B cell (primary cell): ENCODE measurements around the gene IGSF9B. TPM values are rescaled to one million over a fixed set of nuclear protein-coding genes. Genes with fewer than 3 reads are reported as not detected.

Experiments used
- ATAC-seq: fragments of 200-7000 bp; cut with Tn5 transposase; one replicate; pipeline ENCODE4 v1.10.0; 2021; ENCODE audit warnings: low read depth, mild to moderate bottlenecking, moderate number of reproducible peaks, moderate library complexity
- CTCF ChIA-PET: fragments of 350-600 bp; sonication (Branson Sonifier 250); formaldehyde crosslinking; loops from one replicate; lab custom pipeline; 2021; ENCODE audit warnings: antibody characterized with exemption, inconsistent platforms; lab: Charles Lee
- POLR2A ChIA-PET: fragments of 350-600 bp; sonication (Branson Sonifier 250); formaldehyde crosslinking; loops from one replicate; lab custom pipeline; 2021; ENCODE audit warnings: antibody characterized with exemption; lab: Charles Lee
- DNase-seq: peaks from one replicate; pipeline ENCODE4 v3.0.0; 2013
- H2AFZ ChIP-seq: 2 replicates; pipeline ENCODE4 v1.6.1; 2012; ENCODE audit warnings: mild to moderate bottlenecking, low read depth, low read length; ENCODE audit not compliant: insufficient read depth, poor library complexity, severe bottlenecking
- H3K27ac ChIP-seq, 2 donors: 1 replicate in 1 of 2; 2 replicates in 1 of 2; pipeline ENCODE4 v1.5.1; 2012 to 2013; ENCODE audit warnings: low read length in 2 of 2, mild to moderate bottlenecking in 2 of 2, moderate library complexity in 1 of 2
- H3K27me3 ChIP-seq, 4 experiments: fragments of 200-600 bp in 1 of 4; sonication (generic) in 1 of 4; replicated peaks in 1 of 4; 1 replicate in 2 of 4; 2 replicates in 2 of 4; pipeline versions ENCODE4 v1.6.1 to v1.7.0; 2013 to 2016; ENCODE audit warnings: low read length in 3 of 4, mild to moderate bottlenecking in 2 of 4, mixed read lengths in 1 of 4, moderate library complexity in 1 of 4; ENCODE audit not compliant: insufficient read depth in 4 of 4, control insufficient read depth in 3 of 4; ENCODE audit errors: control extremely low read depth in 1 of 4
- H3K36me3 ChIP-seq, 2 experiments: replicated peaks in 1 of 2; 1 replicate in 1 of 2; 2 replicates in 1 of 2; pipeline versions ENCODE4 v1.6.1 to v1.7.1; 2013; ENCODE audit warnings: low read length in 1 of 2; ENCODE audit not compliant: insufficient read depth in 2 of 2, control insufficient read depth in 1 of 2; ENCODE audit errors: control extremely low read depth in 1 of 2, extremely low read depth in 1 of 2
- H3K4me1 ChIP-seq, 2 donors: fragments of 200-600 bp in 1 of 2; sonication (generic) in 1 of 2; 1 replicate in 1 of 2; 2 replicates in 1 of 2; pipeline versions ENCODE4 v1.5.1 to v1.6.1; 2013 to 2017; ENCODE audit warnings: low read length in 2 of 2; ENCODE audit not compliant: control insufficient read depth in 2 of 2, insufficient read depth in 2 of 2
- H3K4me2 ChIP-seq: replicated peaks from 2 replicates; pipeline ENCODE3; 2012; ENCODE audit warnings: mild to moderate bottlenecking, low read depth, low read length; ENCODE audit not compliant: poor library complexity, severe bottlenecking
- H3K4me3 ChIP-seq, 5 experiments: fragments of 200-600 bp in 1 of 5; sonication (generic) in 1 of 5; 1 replicate in 3 of 5; 2 replicates in 2 of 5; pipeline versions ENCODE4 v1.5.1 to v1.7.0; 2011 to 2016; ENCODE audit warnings: low read length in 4 of 5, mild to moderate bottlenecking in 4 of 5, low read depth in 2 of 5, control low read depth in 1 of 5, moderate library complexity in 1 of 5; ENCODE audit not compliant: insufficient read depth in 1 of 5; ENCODE audit errors: control extremely low read depth in 1 of 5, extremely low read depth in 1 of 5
- H3K79me2 ChIP-seq: fragments of 200-600 bp; sonication (generic); one replicate; pipeline ENCODE4 v1.6.0; 2016; ENCODE audit warnings: low read length; ENCODE audit not compliant: control insufficient read depth, insufficient read depth
- H3K9ac ChIP-seq: fragments of 200-600 bp; sonication (generic); 2 replicates; pipeline ENCODE4 v1.6.1; 2017; ENCODE audit warnings: mild to moderate bottlenecking, low read length, moderate library complexity
- H3K9me3 ChIP-seq, 3 donors: one replicate each; pipeline versions ENCODE4 v1.6.1 to v1.7.1; 2013; ENCODE audit warnings: low read length in 2 of 3; ENCODE audit not compliant: control insufficient read depth in 2 of 3, insufficient read depth in 1 of 3; ENCODE audit errors: control extremely low read depth in 1 of 3
- H4K20me1 ChIP-seq: 2 replicates; pipeline ENCODE4 v1.6.0; 2012; ENCODE audit warnings: mild to moderate bottlenecking, low read length; ENCODE audit not compliant: insufficient read depth, control insufficient read depth, poor library complexity, severe bottlenecking
- H3K27ac Mint-ChIP-seq: one replicate; pipeline ENCODE4 v1.8.0; 2021; ENCODE audit warnings: mixed read lengths
- H3K27me3 Mint-ChIP-seq: one replicate; pipeline ENCODE4 v1.8.0; 2021; ENCODE audit warnings: mixed read lengths
- H3K4me1 Mint-ChIP-seq: one replicate; pipeline ENCODE4 v1.8.0; 2021; ENCODE audit warnings: mixed read lengths
- H3K4me3 Mint-ChIP-seq: one replicate; pipeline ENCODE4 v1.8.0; 2021; ENCODE audit warnings: mixed read lengths
- H3K9me3 Mint-ChIP-seq: one replicate; pipeline ENCODE4 v1.8.0; 2022; ENCODE audit warnings: mixed read lengths; ENCODE audit not compliant: insufficient read depth
- EZH2 ChIP-seq: IDR thresholded peaks from 2 replicates; pipeline ENCODE4 v1.6.1; 2012; ENCODE audit warnings: borderline replicate concordance, low read depth, mild to moderate bottlenecking, moderate library complexity, low read length; ENCODE audit not compliant: insufficient read depth, poor library complexity, severe bottlenecking
- WGBS: methylation state at CpG from one replicate; pipeline ENCODE4 v1.1.5; 2013; ENCODE audit warnings: missing lambda C conversion rate; ENCODE audit not compliant: insufficient coverage; 5-methylcytosine and 5-hydroxymethylcytosine counted together
- intact Hi-C: fragments of 100-400 bp; cut with micrococcal nuclease; formaldehyde crosslinking; loops from one replicate; pipeline ENCODE4 v1.10.0; 2022
- polyA plus RNA-seq: library from polyadenylated mRNA; depleted of rRNA; stranded (reverse); fragments of >200 nt; gene quantifications from 2 replicates; pipeline ENCODE4 v1.2.3, GENCODE V29; 2012
- total RNA-seq, 2 donors: library from RNA; stranded (reverse); fragments of 120-200 nt in 1 of 2; gene quantifications; 1 replicate in 1 of 2; 2 replicates in 1 of 2; pipeline versions ENCODE4 v1.2.3 to v1.2.4, GENCODE V29; 2013 to 2022
- TF ChIP-seq, protein P1 (sequence below): fragments of 200-600 bp; IDR thresholded peaks from one replicate; pipeline ENCODE4 v1.8.0; 2022; ENCODE audit warnings: antibody characterized with exemption, mild to moderate bottlenecking

The IGSF9B gene
- total and polyA plus RNA-seq, 2 donors (not counting 1 experiment from before 2014, with no cell fraction given), result 0.15 to 0.37 TPM

DNA sequence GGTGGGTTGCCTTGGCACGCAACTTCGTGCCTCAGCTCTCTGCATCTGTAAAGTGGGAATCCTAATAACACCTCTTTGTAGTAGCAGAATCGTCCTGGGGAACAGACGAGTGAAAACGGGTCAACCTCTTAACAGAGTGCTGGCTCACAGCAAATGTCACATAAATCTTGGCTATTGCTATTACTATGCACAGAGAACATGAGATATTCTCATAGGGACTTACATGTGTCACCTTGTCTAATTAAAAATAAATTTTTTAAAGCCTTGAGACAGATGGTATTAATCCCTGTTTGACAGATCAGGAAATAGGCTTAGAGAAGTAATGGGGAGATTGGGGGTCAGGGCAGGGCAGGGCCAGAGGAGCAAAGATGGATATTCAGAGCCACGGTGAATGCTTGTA, 44.3 kb upstream of the IGSF9B start:
- Mint-ChIP-seq H3K9me3 (no peaks in the 10 kb centered on the region), H3K4me1 (no peaks in the 10 kb centered on the region), H3K4me3 (no peak overlapping the region), H3K27me3 (peaks cover 15% of the 10 kb centered on the region), H3K27ac (no peak overlapping the region)
- Histone ChIP-seq H3K4me1 (no peaks in the 10 kb centered on the region), H3K27ac (no peak overlapping the region), H3K4me3 (no peak overlapping the region), H3K9me3 (no peaks in the 10 kb centered on the region), H4K20me1 (no peaks in the 10 kb centered on the region), H3K79me2 (no peaks in the 10 kb centered on the region), H3K27me3 (no peaks in the 10 kb centered on the region), H2AFZ (no peak overlapping the region), H3K9ac (no peak overlapping the region), H3K36me3 (no peaks in the 10 kb centered on the region), H3K4me2 (no peak overlapping the region)
- DNase-seq, result no peak
- ATAC-seq, result no peak
- CTCF ChIA-PET, result no interaction called here
- 85% methylated on average over 4 of the region's 6 CpGs for WGBS
- TF ChIP-seq EZH2, result no peak
- TF ChIP-seq, protein P1, sequence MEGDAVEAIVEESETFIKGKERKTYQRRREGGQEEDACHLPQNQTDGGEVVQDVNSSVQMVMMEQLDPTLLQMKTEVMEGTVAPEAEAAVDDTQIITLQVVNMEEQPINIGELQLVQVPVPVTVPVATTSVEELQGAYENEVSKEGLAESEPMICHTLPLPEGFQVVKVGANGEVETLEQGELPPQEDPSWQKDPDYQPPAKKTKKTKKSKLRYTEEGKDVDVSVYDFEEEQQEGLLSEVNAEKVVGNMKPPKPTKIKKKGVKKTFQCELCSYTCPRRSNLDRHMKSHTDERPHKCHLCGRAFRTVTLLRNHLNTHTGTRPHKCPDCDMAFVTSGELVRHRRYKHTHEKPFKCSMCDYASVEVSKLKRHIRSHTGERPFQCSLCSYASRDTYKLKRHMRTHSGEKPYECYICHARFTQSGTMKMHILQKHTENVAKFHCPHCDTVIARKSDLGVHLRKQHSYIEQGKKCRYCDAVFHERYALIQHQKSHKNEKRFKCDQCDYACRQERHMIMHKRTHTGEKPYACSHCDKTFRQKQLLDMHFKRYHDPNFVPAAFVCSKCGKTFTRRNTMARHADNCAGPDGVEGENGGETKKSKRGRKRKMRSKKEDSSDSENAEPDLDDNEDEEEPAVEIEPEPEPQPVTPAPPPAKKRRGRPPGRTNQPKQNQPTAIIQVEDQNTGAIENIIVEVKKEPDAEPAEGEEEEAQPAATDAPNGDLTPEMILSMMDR, result no peak
- POLR2A ChIA-PET, result no interaction called here
- intact Hi-C loops, result no loop called here

DNA sequence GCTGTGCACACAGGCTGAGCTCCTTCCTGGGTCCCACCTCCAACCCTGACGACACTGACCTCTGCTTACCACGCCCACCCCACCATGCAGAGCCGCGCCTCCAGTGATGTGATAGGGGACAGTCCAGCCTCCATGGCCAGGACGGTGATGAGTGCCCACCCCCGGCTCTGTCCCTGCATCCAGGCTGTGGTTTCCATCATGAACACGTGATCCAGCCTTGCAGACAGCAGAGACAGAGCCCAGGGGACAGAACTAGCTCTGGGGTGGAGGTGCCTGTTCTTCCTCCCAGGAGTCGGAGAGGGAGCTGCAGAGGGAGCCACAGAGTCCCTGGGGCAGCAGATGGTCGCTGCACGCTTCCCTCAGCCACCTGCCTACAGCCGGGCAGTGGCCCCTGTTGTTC, 42.6 kb upstream of the IGSF9B start:
- ATAC-seq, result no peak
- WGBS, result 62% methylated on average over 9 of the region's 11 CpGs
- no peak overlapping the region for H3K4me3 ChIP-seq
- H3K27me3 ChIP-seq, result no peaks in the 10 kb centered on the region
- no peak for DNase-seq
- H3K9me3 ChIP-seq, result peaks cover 0 to 5% (median 0%) of the 10 kb centered on the region in 3 donors
- Mint-ChIP-seq H3K4me1 (peaks cover 7% of the 10 kb centered on the region), H3K4me3 (no peak overlapping the region), H3K27me3 (peaks cover 11% of the 10 kb centered on the region), H3K9me3 (no peaks in the 10 kb centered on the region), H3K27ac (no peak overlapping the region)
- no peak overlapping the region for H3K4me2 ChIP-seq
- intact Hi-C loops, result no loop called here
- H4K20me1 ChIP-seq, result no peaks in the 10 kb centered on the region
- H3K27ac ChIP-seq, result no peak overlapping the region
- H3K4me1 ChIP-seq, result no peaks in the 10 kb centered on the region
- H2AFZ ChIP-seq, result no peak overlapping the region
- no peak overlapping the region for H3K9ac ChIP-seq
- POLR2A ChIA-PET, result no interaction called here
- TF ChIP-seq, protein P1, result no peak
- no peak for TF ChIP-seq EZH2
- H3K36me3 ChIP-seq, result no peaks in the 10 kb centered on the region
- no peaks in the 10 kb centered on the region for H3K79me2 ChIP-seq
- CTCF ChIA-PET, result no interaction called here
